ENCODE measurements around the gene FADS2. TPM values are rescaled to one million over a fixed set of nuclear protein-coding genes. Genes with fewer than 3 reads are reported as not detected.

Gene FADS2
- polyA plus RNA-seq, 3 donors from 2014 or later, result 21.9 to 28.7 (median 22.0) TPM

- peaks cover 13 to 22% of the 10 kb centered on the region in 2 donors for H3K4me1 Mint-ChIP-seq
- peak overlapping the region; percentile 79 to 95 (median 84) for H3K4me3 Mint-ChIP-seq
- no peaks in the 10 kb centered on the region for H3K9me3 Mint-ChIP-seq
- H3K27ac Mint-ChIP-seq, result peak overlapping the region in 5 of 6 donors; percentile 37 to 71 (median 65)
- no peak for DNase-seq
- H3K27me3 Mint-ChIP-seq (ENCODE audit: low read depth in 3 of 3), result peaks cover 2 to 4% (median 4%) of the 10 kb centered on the region in 3 donors
- no peaks in the 10 kb centered on the region for H3K36me3 Mint-ChIP-seq
Observed at GRCh38 chr11:61817471-61818202, 10.5 kb upstream of the FADS2 start.

GRCh38 chr11:61820174-61820573, 7.9 kb upstream of the FADS2 start:
- Mint-ChIP-seq H3K4me1 (peaks cover 9 to 15% of the 10 kb centered on the region in 2 donors), H3K36me3 (no peaks in the 10 kb centered on the region), H3K27me3 (ENCODE audit: low read depth in 3 of 3) (peaks cover 2 to 4% (median 2%) of the 10 kb centered on the region in 3 donors), H3K9me3 (no peaks in the 10 kb centered on the region), H3K4me3 (no peak overlapping the region), H3K27ac (no peak overlapping the region)
- DNase-seq, result no peak

- peak overlapping the region; percentile 60 to 93 (median 82) for H3K27ac Mint-ChIP-seq
- H3K9me3 Mint-ChIP-seq, result no peaks in the 10 kb centered on the region
- peak in 1 of 3 donors; percentile 5 for DNase-seq
- peak overlapping the region; percentile 90 to 95 (median 92) for H3K4me3 Mint-ChIP-seq
- peaks cover 0 to 2% (median 2%) of the 10 kb centered on the region in 3 donors for H3K27me3 Mint-ChIP-seq (ENCODE audit: low read depth in 3 of 3)
- peaks cover 39 to 42% of the 10 kb centered on the region in 2 donors for H3K4me1 Mint-ChIP-seq
- H3K36me3 Mint-ChIP-seq, result no peaks in the 10 kb centered on the region
Observed at GRCh38 chr11:61826930-61827570, 1.1 kb upstream of the FADS2 start.

- H3K4me3 Mint-ChIP-seq, result peak overlapping the region; percentile 90 to 95 (median 92)
- no peak for DNase-seq
- H3K36me3 Mint-ChIP-seq, result no peaks in the 10 kb centered on the region
- peaks cover 50 to 52% of the 10 kb centered on the region in 2 donors for H3K4me1 Mint-ChIP-seq
- H3K27me3 Mint-ChIP-seq (ENCODE audit: low read depth in 3 of 3), result peaks cover 0 to 2% (median 2%) of the 10 kb centered on the region in 3 donors
- H3K27ac Mint-ChIP-seq, result peak overlapping the region; percentile 48 to 94 (median 82)
- H3K9me3 Mint-ChIP-seq, result no peaks in the 10 kb centered on the region
Observed at GRCh38 chr11:61828379-61828628, 204 bp downstream of the FADS2 start.

GRCh38 chr11:61828629-61829407, 718 bp downstream of the FADS2 start:
- no peaks in the 10 kb centered on the region for H3K36me3 Mint-ChIP-seq
- H3K27me3 Mint-ChIP-seq (ENCODE audit: low read depth in 3 of 3), result peaks cover 0 to 3% (median 2%) of the 10 kb centered on the region in 3 donors
- H3K4me3 Mint-ChIP-seq, result peak overlapping the region; percentile 90 to 95 (median 92)
- peaks cover 56 to 57% of the 10 kb centered on the region in 2 donors for H3K4me1 Mint-ChIP-seq
- no peaks in the 10 kb centered on the region for H3K9me3 Mint-ChIP-seq
- H3K27ac Mint-ChIP-seq, result peak overlapping the region; percentile 48 to 94 (median 82)
- DNase-seq, result peak; percentile 44 to 50 (median 48)

- H3K27ac Mint-ChIP-seq, result peak overlapping the region in 4 of 6 donors; percentile 0 to 94 (median 75)
- H3K36me3 Mint-ChIP-seq, result no peaks in the 10 kb centered on the region
- H3K9me3 Mint-ChIP-seq, result no peaks in the 10 kb centered on the region
- no peak for DNase-seq
- peak overlapping the region; percentile 90 to 95 (median 92) for H3K4me3 Mint-ChIP-seq
- H3K4me1 Mint-ChIP-seq, result peaks cover 65 to 67% of the 10 kb centered on the region in 2 donors
- H3K27me3 Mint-ChIP-seq (ENCODE audit: low read depth in 3 of 3), result peaks cover 0 to 6% (median 2%) of the 10 kb centered on the region in 3 donors
Observed at GRCh38 chr11:61829806-61830205, 1.7 kb downstream of the FADS2 start.

- peak overlapping the region; percentile 18 to 93 (median 90) for H3K4me3 Mint-ChIP-seq
- no peaks in the 10 kb centered on the region for H3K9me3 Mint-ChIP-seq
Observed at GRCh38 chr11:61830237-61831105, 2.4 kb downstream of the FADS2 start.

GRCh38 chr11:61832207-61832606, 4.1 kb downstream of the FADS2 start:
- H3K9me3 Mint-ChIP-seq, result no peaks in the 10 kb centered on the region
- DNase-seq, result no peak
- H3K4me1 Mint-ChIP-seq, result peaks cover 80% of the 10 kb centered on the region in 2 donors
- peak overlapping the region; percentile 55 to 97 (median 95) for H3K27ac Mint-ChIP-seq
- H3K36me3 Mint-ChIP-seq, result no peaks in the 10 kb centered on the region
- H3K4me3 Mint-ChIP-seq, result peak overlapping the region in 1 of 5 donors; percentile 11
- H3K27me3 Mint-ChIP-seq (ENCODE audit: low read depth in 3 of 3), result peaks cover 0 to 6% (median 4%) of the 10 kb centered on the region in 3 donors

More at GRCh38 chr11:61830237-61831105, 2.4 kb downstream of the FADS2 start:
- no peak for DNase-seq
- peaks cover 71 to 73% of the 10 kb centered on the region in 2 donors for H3K4me1 Mint-ChIP-seq
- no peaks in the 10 kb centered on the region for H3K36me3 Mint-ChIP-seq
- H3K27me3 Mint-ChIP-seq (ENCODE audit: low read depth in 3 of 3), result peaks cover 0 to 6% (median 4%) of the 10 kb centered on the region in 3 donors
- H3K27ac Mint-ChIP-seq, result peak overlapping the region; percentile 24 to 97 (median 76)

- H3K4me1 Mint-ChIP-seq, result peaks cover 79% of the 10 kb centered on the region in 2 donors
- no peak for DNase-seq
- H3K9me3 Mint-ChIP-seq, result no peaks in the 10 kb centered on the region
- no peak overlapping the region for H3K4me3 Mint-ChIP-seq
- peak overlapping the region; percentile 55 to 97 (median 96) for H3K27ac Mint-ChIP-seq
- H3K27me3 Mint-ChIP-seq (ENCODE audit: low read depth in 3 of 3), result peaks cover 0 to 6% (median 3%) of the 10 kb centered on the region in 3 donors
- no peaks in the 10 kb centered on the region for H3K36me3 Mint-ChIP-seq
Observed at GRCh38 chr11:61832754-61833153, 4.7 kb downstream of the FADS2 start.

- DNase-seq, result no peak
- Mint-ChIP-seq H3K27me3 (ENCODE audit: low read depth in 3 of 3) (peaks cover 0 to 6% (median 2%) of the 10 kb centered on the region in 3 donors), H3K4me3 (peak overlapping the region in 3 of 5 donors; percentile 80 to 83 (median 80)), H3K4me1 (peaks cover 77 to 79% of the 10 kb centered on the region in 2 donors), H3K27ac (peak overlapping the region; percentile 94 to 98 (median 96)), H3K9me3 (no peaks in the 10 kb centered on the region), H3K36me3 (no peaks in the 10 kb centered on the region)
Observed at GRCh38 chr11:61833471-61833870, 5.4 kb downstream of the FADS2 start.

- Mint-ChIP-seq H3K36me3 (no peaks in the 10 kb centered on the region), H3K9me3 (no peaks in the 10 kb centered on the region), H3K4me1 (peaks cover 73 to 76% of the 10 kb centered on the region in 2 donors), H3K27ac (peak overlapping the region; percentile 94 to 98 (median 96)), H3K4me3 (peak overlapping the region; percentile 56 to 83 (median 80)), H3K27me3 (ENCODE audit: low read depth in 3 of 3) (peaks cover 0 to 6% (median 2%) of the 10 kb centered on the region in 3 donors)
- DNase-seq, result no peak
Observed at GRCh38 chr11:61833926-61834277, 5.8 kb downstream of the FADS2 start.

- peaks cover 0 to 1% (median under 1%) of the 10 kb centered on the region in 3 donors for H3K36me3 Mint-ChIP-seq
- H3K9me3 Mint-ChIP-seq, result no peaks in the 10 kb centered on the region
- H3K27me3 Mint-ChIP-seq (ENCODE audit: low read depth in 3 of 3), result peaks cover 0 to 5% (median 2%) of the 10 kb centered on the region in 3 donors
- DNase-seq, result peak; percentile 75 to 80 (median 77)
- peak overlapping the region; percentile 94 to 98 (median 96) for H3K27ac Mint-ChIP-seq
- peaks cover 67 to 71% of the 10 kb centered on the region in 2 donors for H3K4me1 Mint-ChIP-seq
- peak overlapping the region; percentile 56 to 83 (median 80) for H3K4me3 Mint-ChIP-seq
Observed at GRCh38 chr11:61834278-61835048, 6.4 kb downstream of the FADS2 start.
